ENCODE data around the gene HMGXB4. TPM values are rescaled to one million over a fixed set of nuclear protein-coding genes. Genes with fewer than 3 reads are reported as not detected.

HMGXB4 gene, protein sequence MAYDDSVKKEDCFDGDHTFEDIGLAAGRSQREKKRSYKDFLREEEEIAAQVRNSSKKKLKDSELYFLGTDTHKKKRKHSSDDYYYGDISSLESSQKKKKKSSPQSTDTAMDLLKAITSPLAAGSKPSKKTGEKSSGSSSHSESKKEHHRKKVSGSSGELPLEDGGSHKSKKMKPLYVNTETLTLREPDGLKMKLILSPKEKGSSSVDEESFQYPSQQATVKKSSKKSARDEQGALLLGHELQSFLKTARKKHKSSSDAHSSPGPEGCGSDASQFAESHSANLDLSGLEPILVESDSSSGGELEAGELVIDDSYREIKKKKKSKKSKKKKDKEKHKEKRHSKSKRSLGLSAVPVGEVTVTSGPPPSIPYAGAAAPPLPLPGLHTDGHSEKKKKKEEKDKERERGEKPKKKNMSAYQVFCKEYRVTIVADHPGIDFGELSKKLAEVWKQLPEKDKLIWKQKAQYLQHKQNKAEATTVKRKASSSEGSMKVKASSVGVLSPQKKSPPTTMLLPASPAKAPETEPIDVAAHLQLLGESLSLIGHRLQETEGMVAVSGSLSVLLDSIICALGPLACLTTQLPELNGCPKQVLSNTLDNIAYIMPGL
- 18.9 and 21.5 TPM in 2 replicates for total RNA-seq

DNA sequence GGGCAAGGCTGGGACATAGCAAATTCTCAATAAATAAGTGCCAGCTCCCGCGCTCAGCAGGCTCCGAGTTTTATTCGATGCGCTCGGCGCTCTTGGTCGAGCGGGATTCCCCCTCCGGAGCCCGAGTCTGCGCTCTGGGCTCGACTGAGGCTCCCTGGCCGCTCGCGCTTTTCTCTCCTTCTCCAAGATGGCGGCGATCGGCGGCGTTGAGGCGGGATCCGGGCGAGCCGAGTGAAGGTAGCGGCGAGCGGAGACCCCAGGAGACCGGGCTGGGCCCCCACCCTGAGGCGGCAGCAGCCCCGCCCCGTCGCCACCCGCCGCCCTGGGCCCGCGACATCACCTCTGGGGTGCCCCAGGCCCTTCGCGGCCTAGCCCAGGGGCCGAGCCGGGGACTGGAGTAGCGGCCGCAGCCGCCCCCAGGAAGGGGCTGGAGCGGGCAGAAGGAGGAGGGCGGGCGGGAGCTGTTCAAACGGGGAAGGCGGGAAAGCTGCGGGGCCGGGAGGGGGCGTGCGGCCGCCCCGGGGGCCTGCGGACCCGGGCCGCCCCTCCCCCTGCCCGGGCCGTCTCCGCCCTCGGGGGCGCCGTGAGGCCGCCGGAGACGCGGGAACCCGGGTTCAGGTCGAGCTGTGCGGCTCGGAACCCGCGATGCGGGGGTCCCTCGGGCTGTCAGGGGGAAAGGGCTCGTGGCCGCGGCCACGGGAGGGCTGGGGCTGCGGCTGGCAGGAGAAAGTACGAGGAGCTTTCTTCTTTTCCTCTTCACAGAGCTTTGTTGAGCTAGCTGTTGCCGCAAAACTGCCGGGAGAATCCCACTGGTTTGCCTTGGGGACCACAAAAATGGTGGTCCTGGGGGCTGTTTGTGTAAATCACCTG is at the start of gene HMGXB4:
TSS of gene HMGXB4 (plus strand) at position 173 of the 870 bp plus-strand sequence. CDS start 4,898 bp downstream, outside the sequence.

GRCh38 chr22:35299673-35300499 is 42.6 kb downstream of the HMGXB4 start, which contains the start of gene TOM1:
TOM1 (plus strand) TSS chr22:35299894; CDS start chr22:35299929, 35 bp downstream.

Other genes starting within 250 kb of the HMGXB4 start
- not detected in 2 replicates for gene ISX, start 191.3 kb upstream of the HMGXB4 start, total RNA-seq
- gene TOM1, start 42.4 kb downstream of the HMGXB4 start, total RNA-seq = 29.0 and 39.2 TPM in 2 replicates
- gene HMOX1, start 123.6 kb downstream of the HMGXB4 start, total RNA-seq = 6.2 and 13.7 TPM in 2 replicates
- 8.2 and 9.0 TPM in 2 replicates for gene MCM5, start 142.6 kb downstream of the HMGXB4 start, total RNA-seq